ENCODE results near the gene SERBP1.

Gene SERBP1

DNA sequence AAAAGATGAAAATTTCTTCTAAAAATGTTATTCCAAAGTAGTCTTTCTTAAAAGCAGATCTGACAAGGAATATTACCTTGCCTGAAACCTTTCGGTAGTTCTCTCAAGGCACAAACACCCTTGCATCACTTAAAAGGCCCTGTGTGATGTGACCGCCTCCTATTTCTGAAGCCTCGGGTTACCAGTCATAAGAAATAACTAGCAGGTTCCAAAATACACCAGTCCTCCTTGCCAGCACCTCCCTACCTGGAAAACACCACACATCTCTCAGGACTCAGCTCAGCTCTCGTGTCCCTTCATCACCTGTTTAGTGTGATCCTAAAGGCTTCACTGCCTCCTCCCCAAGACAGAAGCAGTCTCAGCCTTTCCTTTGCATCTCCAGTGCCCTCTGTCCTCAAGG lies 35.7 kb downstream of the SERBP1 start:
- TF ChIP-seq ZNF248 (tag by site-specific recombination; IDR thresholded peaks at IDR 0.05), result no peak
- TF ChIP-seq, protein P1, sequence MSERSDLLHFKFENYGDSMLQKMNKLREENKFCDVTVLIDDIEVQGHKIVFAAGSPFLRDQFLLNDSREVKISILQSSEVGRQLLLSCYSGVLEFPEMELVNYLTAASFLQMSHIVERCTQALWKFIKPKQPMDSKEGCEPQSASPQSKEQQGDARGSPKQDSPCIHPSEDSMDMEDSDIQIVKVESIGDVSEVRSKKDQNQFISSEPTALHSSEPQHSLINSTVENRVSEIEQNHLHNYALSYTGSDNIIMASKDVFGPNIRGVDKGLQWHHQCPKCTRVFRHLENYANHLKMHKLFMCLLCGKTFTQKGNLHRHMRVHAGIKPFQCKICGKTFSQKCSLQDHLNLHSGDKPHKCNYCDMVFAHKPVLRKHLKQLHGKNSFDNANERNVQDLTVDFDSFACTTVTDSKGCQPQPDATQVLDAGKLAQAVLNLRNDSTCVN (tag by site-specific recombination; optimal IDR thresholded peaks at IDR 0.05), result no peak
- TF ChIP-seq, protein P2, sequence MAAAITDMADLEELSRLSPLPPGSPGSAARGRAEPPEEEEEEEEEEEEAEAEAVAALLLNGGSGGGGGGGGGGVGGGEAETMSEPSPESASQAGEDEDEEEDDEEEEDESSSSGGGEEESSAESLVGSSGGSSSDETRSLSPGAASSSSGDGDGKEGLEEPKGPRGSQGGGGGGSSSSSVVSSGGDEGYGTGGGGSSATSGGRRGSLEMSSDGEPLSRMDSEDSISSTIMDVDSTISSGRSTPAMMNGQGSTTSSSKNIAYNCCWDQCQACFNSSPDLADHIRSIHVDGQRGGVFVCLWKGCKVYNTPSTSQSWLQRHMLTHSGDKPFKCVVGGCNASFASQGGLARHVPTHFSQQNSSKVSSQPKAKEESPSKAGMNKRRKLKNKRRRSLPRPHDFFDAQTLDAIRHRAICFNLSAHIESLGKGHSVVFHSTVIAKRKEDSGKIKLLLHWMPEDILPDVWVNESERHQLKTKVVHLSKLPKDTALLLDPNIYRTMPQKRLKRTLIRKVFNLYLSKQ (tag by site-specific recombination; IDR thresholded peaks at IDR 0.05; ENCODE audit: borderline replicate concordance), result no peak
- TF ChIP-seq, protein P3, sequence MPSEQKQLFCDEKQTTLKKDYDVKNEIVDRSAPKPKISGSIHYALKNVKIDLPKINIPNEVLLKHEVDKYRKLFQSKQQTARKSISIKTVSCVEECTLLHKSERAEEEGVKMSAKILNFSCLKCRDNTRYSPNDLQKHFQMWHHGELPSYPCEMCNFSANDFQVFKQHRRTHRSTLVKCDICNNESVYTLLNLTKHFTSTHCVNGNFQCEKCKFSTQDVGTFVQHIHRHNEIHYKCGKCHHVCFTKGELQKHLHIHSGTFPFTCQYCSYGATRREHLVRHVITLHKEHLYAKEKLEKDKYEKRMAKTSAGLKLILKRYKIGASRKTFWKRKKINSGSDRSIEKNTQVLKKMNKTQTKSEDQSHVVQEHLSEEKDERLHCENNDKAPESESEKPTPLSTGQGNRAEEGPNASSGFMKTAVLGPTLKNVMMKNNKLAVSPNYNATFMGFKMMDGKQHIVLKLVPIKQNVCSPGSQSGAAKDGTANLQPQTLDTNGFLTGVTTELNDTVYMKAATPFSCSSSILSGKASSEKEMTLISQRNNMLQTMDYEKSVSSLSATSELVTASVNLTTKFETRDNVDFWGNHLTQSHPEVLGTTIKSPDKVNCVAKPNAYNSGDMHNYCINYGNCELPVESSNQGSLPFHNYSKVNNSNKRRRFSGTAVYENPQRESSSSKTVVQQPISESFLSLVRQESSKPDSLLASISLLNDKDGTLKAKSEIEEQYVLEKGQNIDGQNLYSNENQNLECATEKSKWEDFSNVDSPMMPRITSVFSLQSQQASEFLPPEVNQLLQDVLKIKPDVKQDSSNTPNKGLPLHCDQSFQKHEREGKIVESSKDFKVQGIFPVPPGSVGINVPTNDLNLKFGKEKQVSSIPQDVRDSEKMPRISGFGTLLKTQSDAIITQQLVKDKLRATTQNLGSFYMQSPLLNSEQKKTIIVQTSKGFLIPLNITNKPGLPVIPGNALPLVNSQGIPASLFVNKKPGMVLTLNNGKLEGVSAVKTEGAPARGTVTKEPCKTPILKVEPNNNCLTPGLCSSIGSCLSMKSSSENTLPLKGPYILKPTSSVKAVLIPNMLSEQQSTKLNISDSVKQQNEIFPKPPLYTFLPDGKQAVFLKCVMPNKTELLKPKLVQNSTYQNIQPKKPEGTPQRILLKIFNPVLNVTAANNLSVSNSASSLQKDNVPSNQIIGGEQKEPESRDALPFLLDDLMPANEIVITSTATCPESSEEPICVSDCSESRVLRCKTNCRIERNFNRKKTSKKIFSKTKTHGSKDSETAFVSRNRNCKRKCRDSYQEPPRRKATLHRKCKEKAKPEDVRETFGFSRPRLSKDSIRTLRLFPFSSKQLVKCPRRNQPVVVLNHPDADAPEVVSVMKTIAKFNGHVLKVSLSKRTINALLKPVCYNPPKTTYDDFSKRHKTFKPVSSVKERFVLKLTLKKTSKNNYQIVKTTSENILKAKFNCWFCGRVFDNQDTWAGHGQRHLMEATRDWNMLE (tag by site-specific recombination; conservative IDR thresholded peaks at IDR 0.05; ENCODE audit: low read depth), result no peak
- no peak for TF ChIP-seq ZNF366 (tag by site-specific recombination; conservative IDR thresholded peaks at IDR 0.05)
- TF ChIP-seq FEZF1 (tag by site-specific recombination; IDR thresholded peaks at IDR 0.05), result no peak
- TF ChIP-seq ZNF768 (tag by site-specific recombination; IDR thresholded peaks at IDR 0.05), result no peak
- TF ChIP-seq, protein P4, sequence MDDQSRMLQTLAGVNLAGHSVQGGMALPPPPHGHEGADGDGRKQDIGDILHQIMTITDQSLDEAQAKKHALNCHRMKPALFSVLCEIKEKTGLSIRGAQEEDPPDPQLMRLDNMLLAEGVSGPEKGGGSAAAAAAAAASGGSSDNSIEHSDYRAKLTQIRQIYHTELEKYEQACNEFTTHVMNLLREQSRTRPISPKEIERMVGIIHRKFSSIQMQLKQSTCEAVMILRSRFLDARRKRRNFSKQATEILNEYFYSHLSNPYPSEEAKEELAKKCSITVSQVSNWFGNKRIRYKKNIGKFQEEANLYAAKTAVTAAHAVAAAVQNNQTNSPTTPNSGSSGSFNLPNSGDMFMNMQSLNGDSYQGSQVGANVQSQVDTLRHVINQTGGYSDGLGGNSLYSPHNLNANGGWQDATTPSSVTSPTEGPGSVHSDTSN (CRISPR knock-in tag; IDR thresholded peaks at IDR 0.05), result no peak
- TF ChIP-seq, protein P5, sequence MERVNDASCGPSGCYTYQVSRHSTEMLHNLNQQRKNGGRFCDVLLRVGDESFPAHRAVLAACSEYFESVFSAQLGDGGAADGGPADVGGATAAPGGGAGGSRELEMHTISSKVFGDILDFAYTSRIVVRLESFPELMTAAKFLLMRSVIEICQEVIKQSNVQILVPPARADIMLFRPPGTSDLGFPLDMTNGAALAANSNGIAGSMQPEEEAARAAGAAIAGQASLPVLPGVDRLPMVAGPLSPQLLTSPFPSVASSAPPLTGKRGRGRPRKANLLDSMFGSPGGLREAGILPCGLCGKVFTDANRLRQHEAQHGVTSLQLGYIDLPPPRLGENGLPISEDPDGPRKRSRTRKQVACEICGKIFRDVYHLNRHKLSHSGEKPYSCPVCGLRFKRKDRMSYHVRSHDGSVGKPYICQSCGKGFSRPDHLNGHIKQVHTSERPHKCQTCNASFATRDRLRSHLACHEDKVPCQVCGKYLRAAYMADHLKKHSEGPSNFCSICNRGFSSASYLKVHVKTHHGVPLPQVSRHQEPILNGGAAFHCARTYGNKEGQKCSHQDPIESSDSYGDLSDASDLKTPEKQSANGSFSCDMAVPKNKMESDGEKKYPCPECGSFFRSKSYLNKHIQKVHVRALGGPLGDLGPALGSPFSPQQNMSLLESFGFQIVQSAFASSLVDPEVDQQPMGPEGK (tag by site-specific recombination; IDR thresholded peaks at IDR 0.05), result no peak
- no peak for TF ChIP-seq ZBTB48 (tag by site-specific recombination; IDR thresholded peaks at IDR 0.05)
- no peak for TF ChIP-seq ZNF596 (tag by site-specific recombination; IDR thresholded peaks at IDR 0.05)
- TF ChIP-seq ZNF544 (tag by site-specific recombination; IDR thresholded peaks at IDR 0.05), result no peak
- POLR2A ChIA-PET, result no interaction called here
- H3K9me3 ChIP-seq (ENCODE audit: control insufficient read depth, insufficient read depth, low read depth, low read length), result no peaks in the 10 kb centered on the region
- H3K27ac ChIP-seq (ENCODE audit: extremely low read depth, low read depth, low read length), result no peak overlapping the region
- peaks cover 12% of the 10 kb centered on the region for H3K4me1 ChIP-seq (ENCODE audit: control insufficient read depth, insufficient read depth, low read length)
- H3K4me3 ChIP-seq (ENCODE audit: low read depth, low read length), result no peak overlapping the region
- H3K36me3 ChIP-seq (ENCODE audit: control insufficient read depth in 2 of 2, insufficient read depth in 1 of 2, low read length in 2 of 2), result peaks cover 0 to 57% of the 10 kb centered on the region in 2 experiments; a peak in 2 of 3 replicates
- CTCF ChIA-PET, result interaction anchor here (0.6 to 1.7 kb wide), 2 partner anchors 80 to 95 kb away, joined by 3 to 5 read pairs; no protein-coding TSS in a partner anchor

DNA sequence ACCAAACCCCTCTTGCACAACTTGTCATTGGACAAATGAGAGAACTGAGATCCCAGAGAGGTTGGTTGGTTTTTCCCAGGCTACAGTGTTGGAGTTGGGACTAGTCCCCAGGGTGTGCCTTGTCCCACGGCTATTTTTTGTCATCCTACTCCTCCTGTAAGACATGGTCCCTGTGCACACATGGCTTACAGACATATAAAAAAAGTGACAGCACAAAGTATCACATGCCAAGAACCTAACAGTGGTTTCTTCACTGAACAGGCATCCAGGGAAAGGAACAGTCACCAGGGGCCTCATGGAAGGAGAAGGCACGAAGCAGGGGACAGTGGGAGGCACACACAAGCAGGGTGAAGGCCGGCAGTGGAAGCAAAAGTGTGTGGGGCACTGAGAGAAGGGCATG lies 36.5 kb downstream of the SERBP1 start:
- no peak for TF ChIP-seq ZBTB20 (tag by site-specific recombination; IDR thresholded peaks at IDR 0.05)
- TF ChIP-seq ZNF341 (tag by site-specific recombination; IDR thresholded peaks at IDR 0.05; ENCODE audit: low read depth), result no peak
- TF ChIP-seq, protein P6, sequence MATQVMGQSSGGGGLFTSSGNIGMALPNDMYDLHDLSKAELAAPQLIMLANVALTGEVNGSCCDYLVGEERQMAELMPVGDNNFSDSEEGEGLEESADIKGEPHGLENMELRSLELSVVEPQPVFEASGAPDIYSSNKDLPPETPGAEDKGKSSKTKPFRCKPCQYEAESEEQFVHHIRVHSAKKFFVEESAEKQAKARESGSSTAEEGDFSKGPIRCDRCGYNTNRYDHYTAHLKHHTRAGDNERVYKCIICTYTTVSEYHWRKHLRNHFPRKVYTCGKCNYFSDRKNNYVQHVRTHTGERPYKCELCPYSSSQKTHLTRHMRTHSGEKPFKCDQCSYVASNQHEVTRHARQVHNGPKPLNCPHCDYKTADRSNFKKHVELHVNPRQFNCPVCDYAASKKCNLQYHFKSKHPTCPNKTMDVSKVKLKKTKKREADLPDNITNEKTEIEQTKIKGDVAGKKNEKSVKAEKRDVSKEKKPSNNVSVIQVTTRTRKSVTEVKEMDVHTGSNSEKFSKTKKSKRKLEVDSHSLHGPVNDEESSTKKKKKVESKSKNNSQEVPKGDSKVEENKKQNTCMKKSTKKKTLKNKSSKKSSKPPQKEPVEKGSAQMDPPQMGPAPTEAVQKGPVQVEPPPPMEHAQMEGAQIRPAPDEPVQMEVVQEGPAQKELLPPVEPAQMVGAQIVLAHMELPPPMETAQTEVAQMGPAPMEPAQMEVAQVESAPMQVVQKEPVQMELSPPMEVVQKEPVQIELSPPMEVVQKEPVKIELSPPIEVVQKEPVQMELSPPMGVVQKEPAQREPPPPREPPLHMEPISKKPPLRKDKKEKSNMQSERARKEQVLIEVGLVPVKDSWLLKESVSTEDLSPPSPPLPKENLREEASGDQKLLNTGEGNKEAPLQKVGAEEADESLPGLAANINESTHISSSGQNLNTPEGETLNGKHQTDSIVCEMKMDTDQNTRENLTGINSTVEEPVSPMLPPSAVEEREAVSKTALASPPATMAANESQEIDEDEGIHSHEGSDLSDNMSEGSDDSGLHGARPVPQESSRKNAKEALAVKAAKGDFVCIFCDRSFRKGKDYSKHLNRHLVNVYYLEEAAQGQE (tag by site-specific recombination; IDR thresholded peaks at IDR 0.05), result no peak
- no peak for TF ChIP-seq ZNF184 (tag by site-specific recombination; IDR thresholded peaks at IDR 0.05)
- POLR2A ChIA-PET, result no interaction called here

More for the DNA sequence above, 36.5 kb downstream of the SERBP1 start:
- Histone ChIP-seq H3K36me3 (ENCODE audit: control insufficient read depth in 2 of 2, insufficient read depth in 1 of 2, low read length in 2 of 2) (peaks cover 0 to 53% of the 10 kb centered on the region in 2 experiments; a peak in 2 of 3 replicates), H3K9me3 (ENCODE audit: control insufficient read depth, insufficient read depth, low read depth, low read length) (no peaks in the 10 kb centered on the region), H3K27ac (ENCODE audit: extremely low read depth, low read depth, low read length) (no peak overlapping the region; the same call in 1 of the 2 replicates), H3K4me1 (ENCODE audit: control insufficient read depth, insufficient read depth, low read length) (peaks cover 12% of the 10 kb centered on the region), H3K4me3 (ENCODE audit: low read depth, low read length) (no peak overlapping the region)
- CTCF ChIA-PET, result interaction anchor here (0.6 to 1.7 kb wide), 2 partner anchors 81 to 96 kb away, joined by 3 to 5 read pairs; no protein-coding TSS in a partner anchor
